Epidermal melanocyte (primary cell): ENCODE results near the gene PAXX.
"Not testable (repeated sequence)": the region's sequence is repeated elsewhere in the genome, so short reads cannot be mapped to it uniquely, and the experiment has no call there.

Source experiments
- DNase-seq: peaks from one replicate; pipeline ENCODE4 v3.0.0; 2011; ENCODE audit warnings: low spot score; ENCODE audit not compliant: insufficient read length

PAXX gene

DNA sequence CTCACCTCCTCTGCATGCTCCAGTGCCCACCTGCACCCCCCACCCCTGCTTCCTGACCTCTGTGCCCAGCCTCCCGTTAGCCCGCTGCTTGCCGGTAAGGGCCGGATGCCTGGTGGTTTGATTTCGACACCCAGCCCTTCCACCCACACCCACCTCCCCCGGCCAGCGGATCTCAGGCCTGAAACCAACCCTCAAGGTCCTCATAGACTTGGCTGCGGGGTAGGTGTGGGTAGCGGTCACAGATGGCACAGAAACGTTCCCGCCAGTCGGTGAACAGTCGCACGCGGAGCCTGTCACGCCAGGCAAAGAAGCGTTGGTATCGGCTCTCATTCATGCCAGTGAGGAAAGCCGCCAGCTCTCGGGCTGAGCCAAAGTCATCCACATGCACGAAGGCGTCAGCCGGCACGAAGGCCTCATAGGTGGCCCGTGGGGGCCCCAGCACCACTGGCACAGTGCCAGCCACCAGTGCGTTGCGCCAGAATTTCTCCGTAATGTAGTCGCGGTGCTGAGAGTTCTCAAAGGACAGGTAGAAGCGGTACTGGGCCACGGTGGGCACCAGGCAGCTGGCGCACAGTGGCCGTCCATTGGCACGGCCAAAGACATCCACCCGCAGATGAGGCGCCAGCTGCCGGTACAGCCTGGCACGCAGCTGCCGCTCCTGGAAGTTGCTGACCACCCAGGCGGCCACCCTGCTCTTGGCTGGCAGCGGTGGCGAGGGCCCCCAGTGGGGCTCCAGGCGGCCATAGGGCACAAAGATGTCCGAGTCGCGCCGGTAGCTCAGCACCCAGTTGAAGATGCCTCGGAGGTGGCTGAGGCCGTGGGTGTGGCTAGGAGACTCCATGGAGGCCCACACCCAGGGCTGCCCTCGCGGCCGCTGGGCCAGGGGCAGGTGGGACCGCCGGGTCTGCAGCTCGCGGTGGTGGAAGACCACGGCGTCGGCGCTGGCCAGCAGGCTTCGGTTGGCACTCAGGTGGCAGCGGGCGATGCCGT is 38.6 kb downstream of the PAXX start:
- no peak for DNase-seq

DNA sequence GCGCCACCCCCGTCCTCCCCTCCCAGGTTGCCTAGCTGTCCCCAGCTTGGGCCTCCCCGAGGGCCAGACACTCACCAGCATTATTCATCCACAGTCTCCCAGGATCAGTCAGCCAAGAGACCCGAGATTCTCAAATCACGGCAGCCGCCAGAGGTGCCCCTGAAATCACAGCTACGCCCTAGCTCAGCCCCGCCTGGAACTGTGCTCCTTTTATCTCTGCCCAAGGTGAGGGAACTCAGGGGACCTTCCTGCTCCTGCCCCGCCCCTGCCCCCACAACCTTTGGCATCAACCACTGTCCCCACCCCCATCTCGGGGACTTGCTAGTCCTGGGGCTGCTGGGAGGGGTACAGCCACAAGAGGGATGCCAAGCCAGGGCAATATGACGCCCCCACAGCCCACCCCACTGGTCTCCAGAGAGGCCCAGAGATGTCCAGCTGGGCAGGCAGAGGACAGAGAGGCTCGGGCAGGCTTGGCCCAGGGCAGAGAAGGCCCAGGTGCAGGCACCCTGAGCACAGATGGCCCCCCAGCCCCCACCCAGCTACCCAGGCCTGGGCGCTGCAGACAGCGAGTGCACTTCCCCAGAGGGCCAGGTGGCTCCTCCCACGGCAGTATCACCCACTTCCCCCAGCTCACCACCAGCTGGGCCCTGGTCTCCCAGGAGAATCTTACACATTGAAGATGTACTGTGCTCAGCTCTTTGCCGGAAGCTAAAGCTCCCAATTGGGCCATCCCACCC is 39.9 kb downstream of the PAXX start, which contains the start of gene FUT7:
Gene FUT7 (minus strand): TSS at position 185 of the 737 bp plus-strand sequence. CDS start 97 bp downstream, at position 88.
- DNase-seq: no peak

DNA sequence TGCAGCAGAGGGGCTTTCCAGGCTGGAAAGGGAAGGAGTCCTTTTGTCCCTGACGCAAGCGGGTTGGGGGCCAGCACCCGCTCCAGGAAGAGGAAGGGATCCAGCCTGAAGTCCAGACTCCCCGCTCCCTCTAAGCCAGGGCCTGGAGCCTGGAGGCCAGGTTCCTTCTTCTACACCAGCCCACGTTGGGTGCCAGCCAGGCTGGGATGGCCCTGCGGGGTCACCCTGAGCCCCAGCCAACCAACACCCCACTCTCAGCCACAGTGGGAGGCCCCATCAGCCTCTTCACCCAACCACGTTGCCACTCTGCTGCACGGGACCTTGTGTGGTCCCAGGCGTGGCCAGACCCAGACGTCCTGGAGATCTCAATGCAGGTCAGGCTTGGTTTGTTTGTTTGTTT is 40.6 kb downstream of the PAXX start:
- no peak for DNase-seq

DNA sequence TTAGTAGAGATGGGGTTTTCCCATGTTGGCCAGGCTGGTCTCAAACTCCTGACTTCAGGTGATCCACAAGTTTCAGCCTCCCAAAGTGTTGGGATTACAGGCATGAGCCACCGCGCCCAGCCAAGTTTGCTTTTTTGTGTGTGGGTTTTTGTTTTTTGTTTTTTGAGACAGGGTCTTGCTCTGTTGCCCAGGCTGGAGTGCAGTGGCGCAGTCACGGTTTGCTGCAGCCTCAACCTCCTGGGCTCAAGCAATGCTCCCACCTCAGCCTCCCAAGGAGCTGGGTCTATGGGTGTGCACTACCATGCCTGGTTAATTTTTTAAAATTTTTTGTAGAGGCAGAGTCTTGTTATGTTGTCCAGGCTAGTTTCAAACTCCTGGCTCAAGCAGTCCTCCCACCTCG is 41.3 kb downstream of the PAXX start:
- DNase-seq: not testable (repeated sequence)

DNA sequence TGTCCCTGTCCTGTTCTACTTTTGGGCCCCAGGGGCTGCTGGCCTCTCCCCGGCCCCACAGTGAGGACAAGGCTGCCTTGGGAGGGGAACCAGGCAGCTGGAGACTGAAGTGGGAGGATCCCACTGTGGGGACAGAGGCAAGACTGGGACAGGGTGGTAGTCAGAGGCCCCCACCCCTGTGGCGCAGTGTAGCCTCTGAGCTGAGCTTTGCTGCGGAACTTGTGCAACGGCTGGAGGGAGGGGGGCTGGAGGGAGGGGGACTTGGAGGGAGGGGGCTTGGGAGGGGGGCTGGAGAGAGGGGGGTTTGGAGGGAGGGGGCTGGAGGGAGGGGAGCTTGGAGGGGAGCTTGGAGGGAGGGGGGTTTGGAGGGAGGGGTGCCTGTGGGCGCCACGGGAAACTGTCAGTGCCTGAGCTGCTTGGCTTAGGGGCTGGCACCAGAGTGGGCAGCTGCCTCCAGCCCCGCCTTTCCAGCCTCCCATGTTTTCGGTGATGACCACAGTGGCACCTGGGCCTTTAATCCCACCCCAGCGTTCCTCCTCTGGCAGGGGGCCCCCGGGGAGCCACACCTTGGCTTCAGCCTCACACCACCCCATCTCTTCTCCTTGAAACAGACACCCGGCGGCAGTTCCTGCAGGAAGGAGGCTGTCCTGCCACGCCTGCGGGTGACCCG is 42.0 kb downstream of the PAXX start:
- no peak for DNase-seq

DNA sequence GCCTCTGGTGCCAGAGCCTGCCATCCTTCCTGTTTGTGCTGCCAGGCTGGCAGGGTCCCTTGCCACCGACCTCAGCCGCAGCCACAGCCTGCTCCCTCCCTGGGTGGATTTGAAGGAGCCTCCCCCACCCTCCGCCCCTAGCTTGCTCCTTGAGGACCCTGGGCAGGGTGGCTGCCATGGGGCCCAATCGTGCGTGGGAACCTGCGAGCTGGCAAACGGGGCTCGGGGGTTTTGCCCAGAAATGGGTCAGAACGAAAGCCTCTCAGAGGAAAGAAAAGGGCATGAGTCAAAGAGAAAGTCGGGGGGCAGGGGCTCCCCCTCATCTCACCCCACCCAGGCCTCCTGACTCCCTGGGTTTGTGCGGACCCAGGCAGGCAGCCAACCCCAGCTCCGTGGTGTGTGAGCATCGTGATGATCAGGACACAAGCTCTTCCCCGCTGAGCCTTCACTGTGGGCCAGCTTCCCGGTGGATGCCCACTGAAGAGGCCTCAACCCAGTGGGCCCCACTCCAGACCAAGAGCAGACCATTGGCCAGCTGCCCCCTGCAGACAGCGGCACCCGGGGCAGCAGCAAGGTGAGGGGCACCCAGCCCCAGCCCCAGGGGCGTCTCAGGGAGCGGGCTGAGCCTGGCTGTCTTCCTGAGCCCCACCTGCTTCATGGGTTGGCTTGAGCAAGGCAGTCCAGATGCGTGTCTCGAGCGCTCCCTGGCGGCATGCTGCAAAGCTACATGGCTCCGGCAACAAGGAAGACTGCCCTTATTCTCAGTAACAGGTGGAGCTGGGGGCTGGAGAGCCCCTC is 42.7 kb downstream of the PAXX start:
- peak; percentile 97 for DNase-seq

DNA sequence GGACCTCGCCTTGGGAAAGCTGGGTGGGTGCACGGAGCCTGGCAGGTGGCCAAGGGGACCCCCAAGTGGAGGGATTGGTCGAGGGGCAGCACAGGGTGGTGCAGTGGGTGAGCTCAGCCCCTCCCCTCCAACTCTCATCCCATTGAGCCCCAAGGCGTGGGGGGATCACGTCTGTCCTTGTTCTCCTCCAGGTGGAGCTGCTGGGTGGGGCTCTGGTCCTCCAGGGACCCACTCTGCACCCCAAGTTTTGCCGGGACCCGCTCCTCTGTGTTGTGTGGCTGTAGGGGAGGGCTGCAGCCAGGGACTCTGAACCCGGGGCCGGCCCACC is 43.2 kb downstream of the PAXX start:
- DNase-seq: no peak

DNA sequence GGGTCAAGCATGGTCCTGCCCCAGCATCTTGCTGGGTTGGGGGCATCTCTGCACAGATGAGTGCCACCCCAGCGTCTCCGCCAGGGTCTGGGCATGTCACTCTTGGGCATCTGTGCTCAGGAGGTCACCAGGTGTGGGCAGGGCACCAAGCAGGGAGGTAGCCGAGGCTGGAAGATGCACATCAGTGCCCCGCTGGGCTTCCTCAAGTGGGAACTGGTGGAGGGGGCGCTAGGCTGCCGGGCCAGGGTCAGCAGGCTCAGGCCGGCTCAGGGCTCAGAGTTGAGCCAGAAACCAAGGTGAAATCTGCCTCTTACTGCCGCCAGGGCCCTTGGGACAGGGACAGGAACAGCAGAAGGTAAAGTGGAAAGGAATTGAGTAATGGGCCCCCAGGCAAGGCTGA is 43.7 kb downstream of the PAXX start:
- DNase-seq: no peak

DNA sequence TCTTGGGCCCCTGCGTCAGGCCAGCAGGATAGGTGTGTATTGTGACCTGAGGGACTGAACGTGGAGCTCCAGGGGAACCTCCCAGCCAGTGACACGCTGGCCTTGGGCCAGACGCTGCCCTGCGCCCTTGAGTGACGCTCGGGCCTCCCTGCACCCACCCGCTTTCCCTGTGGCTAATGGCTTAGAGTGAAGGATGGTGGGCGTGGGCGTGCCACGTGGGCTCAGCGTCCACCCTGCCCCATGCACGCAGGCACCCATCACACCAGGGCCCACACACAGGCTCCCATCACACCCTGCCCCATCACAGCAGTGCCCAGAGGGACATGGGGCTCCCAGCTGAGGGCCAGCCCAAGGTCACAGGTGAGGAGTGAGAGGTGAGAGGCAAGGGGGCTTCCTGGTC is 44.8 kb downstream of the PAXX start:
- no peak for DNase-seq

DNA sequence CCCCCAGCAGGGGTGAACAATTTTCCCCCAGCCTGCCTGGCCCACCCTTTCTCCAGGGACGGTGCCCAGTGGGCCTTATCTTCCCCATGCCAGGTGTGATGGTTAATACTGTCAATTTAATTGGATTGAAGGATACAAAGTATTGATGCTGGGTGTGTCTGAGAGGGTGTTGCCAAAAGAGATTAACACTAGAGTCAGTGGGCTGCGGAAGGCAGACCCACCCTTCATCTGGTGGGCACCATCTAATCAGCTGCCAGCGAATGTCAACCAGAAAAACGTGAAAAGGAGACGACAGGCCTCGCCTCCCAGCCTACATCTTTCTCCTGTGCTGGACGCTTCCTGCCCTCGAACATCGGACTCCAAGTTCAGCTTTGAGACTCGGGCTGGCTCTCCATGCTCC is 45.3 kb downstream of the PAXX start:
- DNase-seq: no peak

DNA sequence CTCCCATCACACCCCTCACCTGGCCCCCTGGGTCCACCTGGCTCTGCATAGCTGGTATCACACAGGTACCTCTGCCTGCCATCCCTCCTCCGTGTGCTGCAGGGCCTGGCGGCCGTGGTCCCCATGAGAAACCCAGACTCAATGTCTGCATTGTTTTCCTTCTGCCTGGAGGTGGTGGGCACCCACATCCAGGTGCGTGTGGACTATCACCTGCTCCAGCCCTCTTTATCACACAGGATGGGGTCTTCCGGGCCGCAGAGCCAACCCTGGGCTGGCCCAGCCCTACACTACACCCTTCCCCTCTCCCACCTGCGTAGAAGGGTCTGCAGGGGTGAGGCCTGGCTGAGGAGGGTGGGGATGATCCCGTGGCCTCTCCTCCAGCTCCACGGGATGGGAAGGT is 46.7 kb downstream of the PAXX start:
- no peak for DNase-seq

DNA sequence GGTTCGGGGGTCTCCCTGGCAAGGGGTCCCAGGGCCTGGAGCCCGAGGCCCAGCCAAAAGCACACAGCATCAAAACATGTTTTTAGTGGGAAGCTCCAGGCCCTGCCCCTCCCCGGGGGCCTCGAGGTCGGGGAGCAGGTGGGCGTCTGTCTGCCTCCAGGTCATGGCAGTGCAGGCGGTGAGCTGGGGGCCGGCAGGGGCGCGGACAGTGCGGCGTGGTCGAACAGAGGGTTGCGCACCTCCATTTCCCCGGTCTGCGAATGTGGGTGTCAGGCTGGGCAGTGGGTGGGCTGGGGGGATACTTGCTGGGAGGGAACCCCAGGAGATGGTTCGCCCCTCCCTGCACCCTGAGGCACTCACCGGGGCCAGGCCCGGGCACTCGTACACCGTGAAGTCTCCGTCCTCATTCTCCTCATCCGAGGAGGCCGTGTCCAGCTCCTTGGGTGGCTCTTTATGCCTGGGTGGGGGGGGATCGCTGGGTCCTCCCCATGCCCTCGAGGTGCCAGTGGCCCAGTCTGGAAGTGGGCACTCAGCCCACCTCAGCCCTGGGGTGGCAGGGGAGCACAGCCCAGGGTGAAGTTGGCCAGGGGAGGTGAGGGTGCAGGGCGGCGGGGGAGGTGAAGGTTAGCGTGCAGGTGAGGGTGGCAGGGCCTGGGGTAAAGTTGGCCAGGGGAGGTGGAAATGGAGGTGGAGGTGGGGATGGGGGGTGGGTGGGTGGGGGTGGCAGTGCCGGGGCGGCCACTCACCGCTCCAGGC is 47.6 kb downstream of the PAXX start:
- no peak for DNase-seq

DNA sequence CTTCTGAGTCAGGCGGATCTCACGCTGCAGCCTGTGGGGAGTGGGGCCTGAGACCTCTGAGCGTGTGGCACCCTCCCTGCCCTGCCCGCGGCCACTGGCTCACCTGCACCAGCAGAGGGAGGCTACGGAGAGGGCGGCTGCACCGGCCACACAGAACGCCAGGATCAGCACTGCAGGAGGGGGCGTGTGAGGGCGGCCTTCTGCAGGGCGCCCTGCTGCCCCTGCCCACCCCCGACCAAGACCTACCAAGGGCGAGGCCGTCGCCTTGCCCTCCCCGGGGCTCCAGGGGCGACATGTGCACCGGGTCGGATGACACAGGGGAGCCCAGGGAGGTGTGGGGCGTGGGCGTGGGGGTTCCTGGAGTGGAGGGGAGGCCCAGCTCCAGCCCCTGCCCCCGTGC is 48.3 kb downstream of the PAXX start:
- no peak for DNase-seq

DNA sequence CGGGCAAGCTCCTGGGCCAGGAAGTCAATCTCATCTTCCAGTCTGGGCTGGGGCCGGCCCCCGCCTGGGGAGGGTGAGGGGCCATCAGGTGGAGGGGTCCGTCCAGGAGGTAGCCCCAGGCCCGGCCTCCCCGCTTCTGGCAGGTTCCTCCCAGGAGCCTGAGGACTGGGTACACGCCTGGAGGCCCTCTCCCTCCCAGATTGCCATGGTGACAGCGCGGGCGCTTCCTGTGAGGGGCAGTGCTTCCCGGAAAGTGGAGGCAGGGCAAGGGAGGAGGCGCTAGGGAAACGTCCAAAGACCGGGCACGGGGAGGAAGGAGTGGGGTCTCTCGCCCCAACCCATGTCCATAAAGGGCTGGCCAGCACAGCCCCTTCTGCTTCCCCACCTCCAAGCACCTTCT is 48.9 kb downstream of the PAXX start:
- DNase-seq: no peak

DNA sequence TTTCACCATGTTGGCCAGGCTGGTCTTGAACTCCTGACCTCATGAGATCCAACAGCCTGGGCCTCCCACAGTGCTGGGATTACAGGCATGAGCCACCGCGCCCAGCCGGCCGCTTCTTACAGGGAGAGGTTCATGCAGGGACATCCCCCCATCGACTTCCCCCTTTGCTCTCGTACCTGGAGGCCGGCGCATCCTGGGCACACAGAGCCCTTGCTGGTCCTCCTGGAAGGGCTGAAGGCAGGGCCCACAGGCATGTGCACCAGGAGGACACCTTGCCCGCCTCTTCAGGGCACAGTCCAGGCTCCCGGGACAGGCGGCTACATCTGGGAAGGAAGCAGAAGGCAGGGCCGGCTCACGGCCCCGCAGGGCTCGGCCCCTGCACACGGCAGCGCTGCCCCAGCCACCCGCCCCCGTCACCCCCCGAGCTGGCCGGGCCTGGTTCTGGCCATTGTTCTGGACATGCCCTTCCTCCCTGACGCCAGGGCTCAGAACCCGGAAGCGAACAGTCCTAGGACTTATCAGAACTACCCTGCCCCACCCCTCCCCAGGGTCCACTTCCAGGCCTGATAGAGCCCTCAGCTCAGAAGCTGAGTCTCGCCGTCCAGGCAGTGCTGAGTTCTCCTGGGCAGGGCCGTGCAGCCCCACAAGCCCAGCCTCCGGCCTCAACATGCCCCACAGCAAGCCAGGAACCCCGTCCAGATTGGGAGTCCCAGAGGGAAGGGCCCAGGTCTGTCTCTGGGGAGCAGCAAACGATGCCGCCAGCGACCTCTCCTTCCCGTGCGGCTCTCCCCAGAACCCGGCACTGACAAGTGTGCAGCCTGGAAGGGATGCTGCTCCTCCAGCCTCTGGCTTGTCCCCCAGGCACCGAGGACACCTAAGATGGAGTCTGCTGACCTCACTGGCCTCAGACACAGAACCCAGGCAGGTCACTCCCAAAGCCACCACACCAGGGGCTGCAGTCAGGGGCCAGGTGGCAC is 50.8 kb downstream of the PAXX start:
- DNase-seq: no peak
